NCI-H2029 (cell line): ENCODE data around the gene MYO3B.
"Not testable (repeated sequence)": the region's sequence is repeated elsewhere in the genome, so short reads cannot be mapped to it uniquely, and the experiment has no call there.

Source experiments
- DNase-seq: peaks from one replicate; lab custom pipeline; 2025; lab: John Stamatoyannopoulos, UW

The MYO3B gene

GRCh38 chr2:170514140-170514539, 336.2 kb downstream of the MYO3B start:
- no peak for DNase-seq

DNA sequence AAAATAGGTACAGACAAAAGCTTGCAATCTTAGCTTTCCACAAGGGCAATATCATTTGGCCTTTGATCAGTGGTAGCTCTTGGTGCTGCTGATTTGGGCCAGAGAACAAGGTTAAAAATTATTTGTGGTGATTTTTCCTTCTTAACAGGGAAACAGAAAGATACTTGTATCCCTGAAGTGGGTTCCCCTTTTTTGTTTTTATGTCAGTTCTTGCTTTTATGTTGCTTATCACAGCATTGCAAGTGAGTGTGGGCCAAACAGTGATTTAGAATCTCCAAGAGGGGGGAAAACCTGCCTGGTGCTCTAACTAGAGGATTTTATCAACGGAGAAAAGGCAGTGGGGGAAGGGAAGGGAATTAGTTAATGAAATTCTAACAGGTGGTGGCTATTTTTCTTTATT, 339.6 kb downstream of the MYO3B start:
- no peak for DNase-seq

DNA sequence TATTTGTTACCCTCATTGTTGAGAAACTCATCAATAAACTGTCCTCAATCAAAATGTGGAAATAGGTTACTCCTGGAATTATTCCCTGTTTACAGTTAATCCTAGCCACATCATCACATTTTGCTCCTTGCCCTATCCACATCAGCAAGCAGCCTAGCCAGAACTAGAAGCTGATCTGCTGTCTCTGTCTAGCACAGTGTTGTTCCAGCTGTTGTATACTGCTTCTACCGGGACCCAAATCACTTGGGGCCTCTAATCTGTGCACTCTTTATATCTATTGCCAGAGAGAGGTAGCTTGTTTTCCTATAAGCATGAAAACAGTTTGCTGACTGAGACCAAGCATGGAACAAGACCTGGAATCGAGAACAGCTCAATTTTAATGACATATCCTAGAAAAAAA, 341.0 kb downstream of the MYO3B start:
- DNase-seq: no peak

- DNase-seq: no peak
Measured at GRCh38 chr2:170521299-170521698, 343.4 kb downstream of the MYO3B start.

GRCh38 chr2:170523506-170523905, 345.6 kb downstream of the MYO3B start:
- DNase-seq: no peak

DNA sequence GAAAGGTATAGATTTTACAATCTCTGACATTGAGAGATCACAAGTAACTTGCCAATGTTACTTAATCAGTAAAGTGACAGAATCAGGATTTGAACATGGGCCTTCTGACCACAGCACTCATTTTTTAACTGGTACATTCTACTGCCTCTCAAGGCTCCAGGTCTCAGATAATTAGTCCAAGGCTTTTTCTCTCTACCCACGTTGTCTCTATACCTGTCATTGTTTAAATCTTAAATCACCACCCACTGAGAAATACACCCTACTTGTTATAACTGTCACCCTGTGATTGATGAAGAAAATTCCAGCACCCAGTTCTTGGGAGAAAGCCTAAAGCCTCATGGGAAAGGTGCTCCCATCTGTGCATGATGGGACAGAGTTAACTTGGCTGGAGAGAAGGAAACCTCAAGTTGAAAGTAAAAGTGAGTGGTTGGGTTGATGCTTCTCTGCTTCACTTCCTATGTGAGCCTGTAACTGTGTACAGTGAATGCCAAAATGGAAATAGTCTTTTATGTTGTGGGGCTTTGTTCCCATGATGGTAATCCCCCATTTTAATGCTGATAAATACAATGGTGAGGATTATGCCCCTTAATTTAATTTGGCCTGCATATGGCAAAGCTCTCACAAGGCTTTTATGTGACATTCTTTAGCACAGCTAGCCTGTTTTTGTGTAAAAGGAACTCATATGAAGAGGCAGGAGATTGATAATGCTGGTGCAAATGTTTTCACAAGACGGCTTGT, 347.1 kb downstream of the MYO3B start:
- DNase-seq: no peak

DNA sequence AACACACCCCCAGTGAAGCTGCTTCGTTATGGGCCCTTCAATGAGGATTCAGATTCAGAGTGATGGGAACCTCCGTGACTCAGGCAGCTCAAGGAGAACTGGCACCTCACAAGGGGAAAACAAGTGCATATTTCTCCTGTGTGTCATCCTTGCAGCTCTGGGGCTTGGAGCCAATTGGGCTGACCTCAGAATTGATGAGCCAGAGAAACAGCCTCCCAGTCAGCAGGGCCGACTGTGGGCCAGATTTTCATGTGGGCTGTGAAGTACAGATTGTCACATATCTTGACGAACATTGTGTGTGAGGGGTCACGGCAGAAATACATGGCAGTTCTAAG, 347.6 kb downstream of the MYO3B start:
- no peak for DNase-seq

DNA sequence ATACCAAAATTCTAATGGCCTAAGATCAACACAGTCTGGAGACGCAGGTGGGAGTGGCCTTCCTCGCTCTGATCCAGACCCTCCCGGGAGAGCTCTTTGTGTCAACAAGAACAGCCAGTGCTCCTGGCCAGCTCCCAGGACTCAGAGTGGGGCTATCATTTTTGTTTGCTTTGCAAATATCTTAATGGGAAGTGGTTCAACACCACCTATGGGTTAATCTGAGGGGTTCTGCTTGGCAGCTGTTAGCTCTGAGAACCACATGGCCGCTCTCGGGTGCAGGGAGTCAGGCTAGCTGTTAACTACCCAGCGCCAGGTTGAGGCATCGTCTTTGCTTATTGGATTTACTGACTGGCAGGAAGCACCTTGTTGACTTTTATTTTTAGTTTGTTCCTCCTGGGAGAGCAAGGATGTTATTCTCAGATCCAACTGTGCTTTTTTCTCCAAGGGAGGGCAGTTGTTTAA, 352.4 kb downstream of the MYO3B start:
- DNase-seq: peak; percentile 91

DNA sequence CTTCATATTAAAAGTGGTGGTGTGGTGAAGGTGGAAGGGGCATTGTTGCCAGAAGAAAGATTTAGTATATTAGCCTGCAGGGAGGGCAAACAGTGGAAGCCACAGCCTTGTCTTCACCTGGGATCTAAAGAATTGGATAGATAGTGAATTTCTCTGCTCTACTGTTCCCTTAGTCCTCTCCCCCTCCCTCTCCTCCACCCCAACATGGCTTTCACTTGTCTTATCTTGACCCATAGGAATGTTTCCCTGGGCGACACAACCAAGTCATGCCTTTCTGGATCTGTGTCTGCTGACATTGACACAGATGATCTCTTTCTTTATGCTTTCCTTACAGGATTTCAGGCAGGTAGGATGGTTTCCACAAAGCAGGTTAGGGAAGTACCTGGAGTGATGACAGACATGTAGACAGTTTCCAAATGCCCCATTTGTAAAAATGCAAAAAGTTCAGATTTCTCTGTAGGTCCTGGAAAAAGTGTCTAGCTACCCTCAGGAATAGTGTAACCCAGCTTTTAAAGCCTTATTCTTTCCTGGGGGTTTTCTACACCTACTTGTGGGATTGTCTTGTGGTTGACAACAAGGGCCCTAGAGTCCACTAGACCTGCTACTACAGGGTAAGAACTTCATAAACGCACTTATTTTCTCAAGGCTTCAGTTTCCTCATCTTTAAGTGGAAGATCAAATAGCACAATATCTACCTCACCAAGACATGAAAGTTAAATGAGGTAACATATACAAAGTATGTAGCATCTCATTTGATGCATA, 353.0 kb downstream of the MYO3B start:
- DNase-seq: no peak

DNA sequence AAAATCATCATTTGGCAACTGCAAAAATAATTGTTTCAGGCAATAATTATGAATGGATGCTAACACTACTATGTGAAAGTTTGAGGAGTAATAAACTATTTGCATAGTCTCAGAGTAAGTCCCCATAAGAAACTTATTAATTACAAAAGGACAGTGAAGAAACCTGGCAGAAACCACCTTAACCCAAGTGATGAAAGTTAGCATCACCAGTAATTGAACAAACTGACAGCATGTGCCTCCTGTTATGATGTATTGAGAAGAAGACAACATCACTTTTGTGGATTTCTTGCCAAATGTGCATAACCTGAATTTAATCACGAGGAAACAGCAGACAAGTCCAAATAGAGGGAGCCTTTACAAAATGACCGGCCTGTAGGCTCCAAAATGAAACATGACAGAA, 353.9 kb downstream of the MYO3B start:
- no peak for DNase-seq

DNA sequence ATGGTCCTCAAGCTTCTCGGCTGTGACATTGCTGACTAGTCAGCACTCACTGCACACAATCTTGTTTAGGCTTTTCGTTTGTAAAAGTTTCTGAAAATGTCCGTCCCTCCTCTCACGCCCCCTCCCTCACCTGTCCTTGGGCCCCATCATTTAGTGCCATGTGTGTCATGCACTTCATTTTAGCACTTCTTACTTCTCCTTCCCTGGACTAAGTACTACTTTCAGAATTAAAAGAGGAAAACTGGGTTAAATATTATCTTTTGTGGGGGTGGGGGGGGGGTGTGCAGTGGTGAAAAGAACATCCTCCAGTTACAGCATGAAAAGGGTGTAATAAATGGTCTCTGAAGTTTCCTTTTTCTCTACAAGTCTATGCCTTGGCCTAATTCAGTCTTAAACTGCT, 355.2 kb downstream of the MYO3B start:
- no peak for DNase-seq

GRCh38 chr2:170535552-170535951, 357.6 kb downstream of the MYO3B start:
- no peak for DNase-seq

DNA sequence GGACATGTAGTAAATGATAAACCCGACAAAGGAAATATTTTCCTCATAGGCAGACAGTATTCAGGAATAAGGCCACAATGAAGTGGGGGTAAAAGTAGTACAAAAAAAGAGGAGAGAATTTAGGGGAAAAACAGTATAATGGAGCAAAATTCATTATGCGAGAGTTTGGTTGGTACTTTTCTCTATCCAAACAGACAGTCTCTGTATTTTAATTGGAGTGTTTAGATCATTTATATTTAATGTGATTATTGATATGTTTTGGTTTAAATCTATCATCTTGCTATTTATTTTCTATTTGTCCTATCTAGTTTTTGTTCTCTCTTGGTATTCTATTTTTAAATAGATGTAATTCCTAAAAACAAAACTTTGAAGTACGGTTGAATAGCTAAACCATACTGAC, 366.9 kb downstream of the MYO3B start:
- DNase-seq: no peak

DNA sequence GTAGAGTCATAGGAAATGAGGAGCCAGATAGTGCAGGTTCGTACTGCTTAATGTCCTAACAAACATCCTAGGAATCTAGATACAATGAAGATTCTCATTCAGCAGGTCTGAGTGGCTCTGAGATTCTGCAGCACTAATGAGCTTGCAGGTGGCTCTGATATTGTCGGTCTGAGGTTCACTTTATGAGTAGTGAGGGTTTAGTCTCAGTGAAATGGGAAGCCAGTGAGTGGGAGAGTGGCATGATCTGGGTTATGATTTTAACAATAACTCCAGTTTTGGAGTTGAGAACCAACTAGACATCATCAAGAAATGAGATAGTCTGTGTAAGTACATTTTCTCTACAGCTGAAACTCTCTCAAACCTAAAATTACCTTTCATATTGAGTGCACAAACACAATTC, 370.4 kb downstream of the MYO3B start:
- DNase-seq: no peak

DNA sequence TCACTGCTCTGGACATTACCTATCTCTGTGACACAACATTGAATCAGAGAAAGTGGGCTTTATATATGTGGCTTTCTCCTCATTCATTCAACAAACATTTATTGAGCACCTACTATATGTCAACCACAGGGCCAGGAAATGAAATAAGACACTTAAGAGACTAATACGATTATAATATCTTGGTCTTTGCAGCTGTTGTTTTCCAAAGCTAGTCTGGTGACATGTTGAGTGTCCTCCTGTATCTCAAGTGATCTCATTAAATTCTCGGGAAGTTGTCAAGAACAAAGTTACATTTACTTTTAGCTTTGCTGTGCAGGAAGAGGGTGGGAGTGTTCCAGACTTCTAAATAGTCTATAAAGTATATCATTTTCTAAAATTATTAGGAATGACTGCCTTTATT, 372.6 kb downstream of the MYO3B start:
- DNase-seq: no peak

GRCh38 chr2:170551899-170552298, 374.0 kb downstream of the MYO3B start:
- not testable (repeated sequence) for DNase-seq

GRCh38 chr2:170553748-170554147, 375.8 kb downstream of the MYO3B start:
- no peak for DNase-seq

- no peak for DNase-seq
Measured at GRCh38 chr2:170554278-170554955, 376.5 kb downstream of the MYO3B start.

DNA sequence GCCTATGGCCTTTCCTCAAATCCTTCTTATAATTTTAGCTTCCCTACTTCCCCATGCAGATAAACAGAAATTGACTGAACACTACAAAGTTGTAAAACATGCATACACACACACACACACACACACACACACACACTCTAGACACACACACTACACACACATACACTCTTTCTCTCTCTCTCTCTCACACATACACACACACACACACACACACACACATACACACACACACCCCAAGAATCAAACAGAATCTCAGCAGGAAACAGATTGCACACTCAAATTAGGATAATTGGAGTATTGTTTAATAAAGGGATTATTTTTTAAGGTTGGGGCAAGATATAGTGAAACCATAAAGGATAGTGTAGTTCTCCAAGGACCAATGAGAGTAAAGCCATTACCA, 385.0 kb downstream of the MYO3B start:
- no peak for DNase-seq

DNA sequence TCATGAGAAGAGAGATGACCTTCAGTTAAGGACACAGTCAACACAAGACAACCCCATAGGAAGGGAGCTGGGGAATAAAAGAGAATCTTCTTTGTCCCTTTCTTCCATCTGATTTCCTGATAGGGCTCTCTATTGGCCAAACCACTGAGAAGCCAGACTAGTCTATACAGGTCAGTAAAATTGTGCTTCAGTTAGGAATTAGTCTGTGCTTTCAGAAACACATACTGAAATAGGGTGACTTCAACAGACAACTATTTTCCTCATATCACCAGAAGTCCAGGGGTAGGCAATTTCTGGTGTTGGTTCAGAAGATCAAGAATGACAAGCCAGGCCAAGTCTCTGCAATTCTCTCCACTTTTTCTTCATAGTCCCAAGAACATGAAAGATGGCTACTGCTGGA, 385.5 kb downstream of the MYO3B start:
- DNase-seq: no peak

GRCh38 chr2:170566138-170566537, 388.2 kb downstream of the MYO3B start:
- no peak for DNase-seq

GRCh38 chr2:170567429-170567828, 389.5 kb downstream of the MYO3B start:
- no peak for DNase-seq

DNA sequence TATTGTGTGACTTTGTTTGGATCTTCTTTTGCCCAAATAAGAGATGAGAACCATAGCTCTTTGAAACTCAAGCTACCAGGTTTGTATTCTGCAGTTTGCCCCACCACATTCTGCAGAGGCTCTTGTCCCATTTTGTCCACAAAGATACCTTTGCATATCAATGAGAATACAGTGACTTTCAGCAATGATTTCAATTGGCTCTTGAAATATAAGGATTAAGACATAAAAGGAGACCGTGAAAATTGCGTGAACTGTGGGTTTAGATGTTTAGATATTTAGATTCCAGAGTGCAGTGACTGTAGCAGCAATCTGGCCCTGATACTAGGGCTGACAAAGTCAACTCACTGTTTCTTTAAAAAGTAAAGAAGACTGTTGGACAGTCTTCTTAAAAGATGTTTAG, 390.6 kb downstream of the MYO3B start:
- DNase-seq: no peak
